IMR-90 (cell line): Measurements from ENCODE around the gene HTT.

Experiments used
- BHLHE40 ChIP-seq: fragments of 150-350 bp; IDR thresholded peaks from 2 replicates; pipeline ENCODE4 v1.6.1; 2016; ENCODE audit warnings: mild to moderate bottlenecking, low read depth, low read length
- CTCF ChIP-seq: conservative IDR thresholded peaks from 2 replicates; pipeline ENCODE4 v1.5.1; 2012; ENCODE audit warnings: mild to moderate bottlenecking, low read depth, low read length, improper control_type of control experiment
- POLR2A ChIP-seq: IDR thresholded peaks from 2 replicates; pipeline ENCODE4 v1.6.1; 2012; ENCODE audit warnings: mild to moderate bottlenecking, low read depth, low read length
- USF2 ChIP-seq: fragments of 150-350 bp; IDR thresholded peaks from 2 replicates; pipeline ENCODE4 v1.6.1; 2017; ENCODE audit warnings: mild to moderate bottlenecking, antibody characterized with exemption, low read length, low read depth

GRCh38 chr4:3248811-3249661 is 174.6 kb downstream of the HTT start, which contains the start of gene MSANTD1:
- no peak for TF ChIP-seq POLR2A
- TF ChIP-seq CTCF: no peak
- TF ChIP-seq USF2: no peak
- TF ChIP-seq BHLHE40: no peak
